GM12874 (cell line): ENCODE data around the gene PRPF31.

Experiments used
- TF ChIP-seq, protein P1 (sequence below): IDR thresholded peaks from 2 replicates; pipeline ENCODE4 v1.5.1; 2011; ENCODE audit warnings: low read depth, mild to moderate bottlenecking, control low read depth, low read length, moderate library complexity; ENCODE audit not compliant: insufficient read depth

PRPF31 gene

DNA sequence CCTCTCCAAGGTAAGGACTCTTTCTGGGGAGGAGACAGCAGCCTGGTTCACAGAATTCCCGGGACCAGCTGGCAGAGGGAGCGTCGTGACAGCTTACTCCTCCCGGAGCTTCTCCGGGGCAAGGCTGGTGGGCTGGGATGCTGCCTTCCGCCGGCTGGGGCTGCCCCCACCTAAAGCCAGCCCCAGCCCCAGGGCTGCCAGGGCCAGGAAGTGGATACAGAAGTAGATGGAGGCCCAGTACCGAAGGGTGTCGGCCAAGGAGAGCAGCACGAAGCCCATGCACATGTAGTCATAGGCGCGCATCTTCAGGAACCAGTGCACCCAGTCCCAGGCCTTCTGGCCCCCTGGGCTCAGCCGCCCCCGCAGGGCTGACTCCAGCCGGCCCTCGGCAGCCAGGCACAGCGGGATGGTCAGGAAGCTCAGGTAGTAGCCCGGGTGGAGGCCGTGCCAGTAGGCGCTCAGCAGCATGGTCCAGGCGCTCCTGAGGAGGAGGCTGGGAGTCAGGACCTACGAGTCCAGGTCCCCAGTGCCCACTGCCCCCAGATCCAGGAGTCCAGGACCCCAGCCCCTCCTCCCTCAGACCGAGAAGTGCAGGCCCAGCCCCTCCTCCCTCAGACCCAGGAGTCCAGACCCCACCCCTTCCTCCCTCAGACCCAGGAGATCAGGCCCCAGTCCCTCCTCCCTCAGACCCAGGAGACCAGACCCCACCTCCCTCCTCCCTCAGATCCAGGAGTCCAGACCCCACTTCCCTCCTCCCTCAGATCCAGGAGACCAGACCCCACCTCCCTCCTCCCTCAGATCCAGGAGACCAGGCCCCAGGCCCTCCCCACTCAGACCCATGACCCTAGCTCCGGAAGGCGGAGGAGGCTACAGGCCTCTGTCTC is 58.6 kb downstream of the PRPF31 start:
- TF ChIP-seq, protein P1, sequence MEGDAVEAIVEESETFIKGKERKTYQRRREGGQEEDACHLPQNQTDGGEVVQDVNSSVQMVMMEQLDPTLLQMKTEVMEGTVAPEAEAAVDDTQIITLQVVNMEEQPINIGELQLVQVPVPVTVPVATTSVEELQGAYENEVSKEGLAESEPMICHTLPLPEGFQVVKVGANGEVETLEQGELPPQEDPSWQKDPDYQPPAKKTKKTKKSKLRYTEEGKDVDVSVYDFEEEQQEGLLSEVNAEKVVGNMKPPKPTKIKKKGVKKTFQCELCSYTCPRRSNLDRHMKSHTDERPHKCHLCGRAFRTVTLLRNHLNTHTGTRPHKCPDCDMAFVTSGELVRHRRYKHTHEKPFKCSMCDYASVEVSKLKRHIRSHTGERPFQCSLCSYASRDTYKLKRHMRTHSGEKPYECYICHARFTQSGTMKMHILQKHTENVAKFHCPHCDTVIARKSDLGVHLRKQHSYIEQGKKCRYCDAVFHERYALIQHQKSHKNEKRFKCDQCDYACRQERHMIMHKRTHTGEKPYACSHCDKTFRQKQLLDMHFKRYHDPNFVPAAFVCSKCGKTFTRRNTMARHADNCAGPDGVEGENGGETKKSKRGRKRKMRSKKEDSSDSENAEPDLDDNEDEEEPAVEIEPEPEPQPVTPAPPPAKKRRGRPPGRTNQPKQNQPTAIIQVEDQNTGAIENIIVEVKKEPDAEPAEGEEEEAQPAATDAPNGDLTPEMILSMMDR = no peak

DNA sequence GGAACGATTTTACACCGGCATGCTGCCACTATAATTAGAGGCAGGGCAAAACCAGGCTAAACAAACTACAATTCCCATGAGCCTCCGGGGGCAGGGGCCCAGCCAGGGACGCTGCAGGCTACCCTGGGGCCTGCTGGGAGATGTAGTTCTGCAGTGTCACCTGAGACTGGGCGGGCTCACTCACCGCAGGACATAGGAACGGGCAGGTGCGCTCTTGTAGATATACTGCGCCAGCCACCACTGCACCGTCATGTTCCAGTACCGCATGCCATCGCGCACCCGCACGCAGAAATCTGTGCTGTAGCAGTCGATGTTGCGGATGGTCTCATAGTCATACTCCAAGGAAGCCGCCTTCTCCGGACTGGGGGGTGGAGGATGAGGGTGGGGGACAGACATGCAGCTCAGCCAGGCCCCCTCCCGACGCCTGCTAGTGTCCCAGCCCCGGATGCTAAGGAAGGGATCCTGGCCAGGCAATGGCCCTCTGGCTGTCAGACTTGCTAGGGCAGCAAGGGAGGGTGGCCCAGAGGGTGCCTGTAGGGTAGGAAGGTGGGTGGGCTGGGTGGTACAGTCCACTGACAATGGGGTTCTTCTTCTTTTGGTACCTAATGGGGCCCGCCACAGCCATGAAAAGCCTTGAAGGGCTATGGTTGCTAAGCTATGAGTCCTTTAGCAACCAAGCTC is 63.2 kb downstream of the PRPF31 start:
- TF ChIP-seq, protein P1 = no peak

DNA sequence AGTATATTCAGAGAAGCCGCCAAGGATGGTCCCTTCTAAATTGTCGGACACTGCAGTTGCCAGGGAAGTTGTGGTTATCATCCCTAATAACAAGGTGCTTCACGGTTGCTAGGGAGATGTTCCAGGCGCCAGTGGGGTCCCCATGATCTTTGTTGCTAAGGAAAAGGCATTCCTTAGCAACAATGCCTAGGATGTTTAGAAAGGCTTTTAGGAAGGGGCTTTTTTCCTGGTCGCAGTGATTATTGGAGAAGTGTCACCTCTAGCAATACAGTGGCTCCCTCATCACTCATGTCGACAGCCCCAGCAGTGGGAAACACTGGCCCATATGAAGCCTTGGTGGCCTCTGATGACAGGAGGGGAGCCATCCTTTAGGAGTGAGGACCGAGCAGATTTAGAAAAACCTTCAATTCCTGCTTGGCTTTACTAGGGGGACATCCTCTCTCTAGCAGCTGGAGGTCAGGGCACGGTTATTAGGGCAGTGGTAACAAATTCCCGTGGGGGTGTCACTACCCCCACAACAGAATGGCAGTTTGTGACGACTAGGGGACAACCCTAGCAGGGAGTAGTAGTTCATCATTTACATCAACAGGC is 63.8 kb downstream of the PRPF31 start:
- TF ChIP-seq, protein P1 = no peak

DNA sequence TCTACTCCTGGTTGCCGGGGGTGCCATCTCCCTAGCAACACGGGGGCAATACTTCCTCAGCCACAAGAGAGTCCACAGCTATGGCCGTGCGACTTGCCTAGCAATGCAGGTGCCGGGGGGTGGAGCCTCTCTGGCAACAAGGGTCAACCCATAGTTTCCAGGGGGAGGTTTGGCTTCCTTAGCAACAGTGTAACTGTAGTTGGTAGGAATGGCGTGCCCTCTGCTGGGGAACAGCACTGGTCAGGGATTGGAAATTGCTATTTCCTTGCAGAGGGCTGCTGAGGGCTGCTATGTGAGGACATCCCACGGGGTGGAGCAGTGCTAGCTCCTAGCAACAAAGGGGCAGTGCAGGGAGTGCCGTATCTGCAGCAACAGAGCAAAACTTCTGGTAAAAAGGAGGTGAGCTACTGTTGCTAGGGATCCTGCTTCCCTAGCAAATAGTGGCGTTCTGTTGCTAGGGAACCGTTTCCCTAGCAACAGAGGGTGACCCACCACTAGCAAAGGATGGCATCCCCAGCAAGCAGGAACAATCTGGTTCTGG is 64.4 kb downstream of the PRPF31 start:
- TF ChIP-seq, protein P1 = peak; percentile 46

DNA sequence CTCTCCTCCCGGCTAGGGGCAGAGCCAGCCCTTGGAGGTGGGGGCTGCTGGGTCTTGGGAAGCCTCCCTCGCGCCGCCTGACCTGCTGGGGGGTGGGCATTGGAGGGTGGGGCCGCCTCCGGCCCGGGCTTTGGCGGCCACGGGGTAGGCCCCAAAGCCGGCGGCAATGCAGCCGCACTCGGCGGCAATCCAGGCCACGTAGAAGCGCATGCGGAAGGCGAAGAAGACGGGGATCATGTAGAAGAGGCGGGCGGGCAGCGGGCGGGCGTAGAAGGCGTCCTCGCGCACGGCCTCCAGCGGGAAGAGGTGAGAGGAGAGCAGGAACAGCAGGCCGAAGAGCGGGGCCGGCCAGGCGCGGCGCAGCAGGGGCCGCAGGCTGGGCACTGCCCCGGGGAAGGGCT is 65.1 kb downstream of the PRPF31 start:
- TF ChIP-seq, protein P1 = no peak
